Left ventricle myocardium superior (tissue), 1 donor: ENCODE results near the gene PMPCA. TPM values are rescaled to one million over a fixed set of nuclear protein-coding genes. Genes with fewer than 3 reads are reported as not detected.

Experiments used
- ATAC-seq: fragments of 200-7000 bp; cut with Tn5 transposase; one replicate; pipeline ENCODE4 v1.9.1; 2020; ENCODE audit warnings: mild to moderate bottlenecking, moderate library complexity
- DNase-seq: peaks from one replicate; pipeline ENCODE4 v3.0.0-alpha.2; 2020
- intact Hi-C: fragments of 100-400 bp; cut with micrococcal nuclease; formaldehyde crosslinking; loops from one replicate; pipeline ENCODE4 v1.11.0; 2022
- total RNA-seq: library from RNA; stranded (reverse); fragmentation: NEBNext Ultra II Directional; extraction: Animal tissue kit (Norgen Biotek cat#: 25700); gene quantifications from one replicate; pipeline ENCODE4 v1.2.1, GENCODE V29; 2021
- donor health status: DM: no; HTN: yes; CAD: no; lungs with severe emphysema.

Gene PMPCA
- total RNA-seq, 1 donor from 2014 or later, result 77.8 TPM

DNA sequence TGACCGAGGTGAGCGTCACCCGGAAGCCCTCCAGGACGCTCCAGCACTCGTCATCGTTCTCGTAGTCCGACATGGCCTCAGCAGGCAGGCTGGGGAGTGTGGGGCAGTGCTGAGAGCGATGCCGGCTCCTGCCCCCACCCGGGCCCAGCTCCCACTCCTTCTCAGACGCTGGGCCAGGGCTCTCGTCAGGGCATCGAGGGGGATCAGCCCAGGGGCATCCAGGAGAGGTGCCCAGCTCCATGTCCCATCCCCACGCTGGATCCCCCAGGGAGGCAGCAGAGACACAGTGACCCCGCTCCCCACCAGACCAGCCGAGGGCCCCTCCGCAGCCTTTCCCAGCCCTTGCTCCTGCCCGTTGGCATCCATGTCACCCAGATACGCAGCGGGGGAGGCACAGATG, 38.5 kb upstream of the PMPCA start:
- DNase-seq (no peak), ATAC-seq (no peak)
- intact Hi-C loops, result no loop called here

DNA sequence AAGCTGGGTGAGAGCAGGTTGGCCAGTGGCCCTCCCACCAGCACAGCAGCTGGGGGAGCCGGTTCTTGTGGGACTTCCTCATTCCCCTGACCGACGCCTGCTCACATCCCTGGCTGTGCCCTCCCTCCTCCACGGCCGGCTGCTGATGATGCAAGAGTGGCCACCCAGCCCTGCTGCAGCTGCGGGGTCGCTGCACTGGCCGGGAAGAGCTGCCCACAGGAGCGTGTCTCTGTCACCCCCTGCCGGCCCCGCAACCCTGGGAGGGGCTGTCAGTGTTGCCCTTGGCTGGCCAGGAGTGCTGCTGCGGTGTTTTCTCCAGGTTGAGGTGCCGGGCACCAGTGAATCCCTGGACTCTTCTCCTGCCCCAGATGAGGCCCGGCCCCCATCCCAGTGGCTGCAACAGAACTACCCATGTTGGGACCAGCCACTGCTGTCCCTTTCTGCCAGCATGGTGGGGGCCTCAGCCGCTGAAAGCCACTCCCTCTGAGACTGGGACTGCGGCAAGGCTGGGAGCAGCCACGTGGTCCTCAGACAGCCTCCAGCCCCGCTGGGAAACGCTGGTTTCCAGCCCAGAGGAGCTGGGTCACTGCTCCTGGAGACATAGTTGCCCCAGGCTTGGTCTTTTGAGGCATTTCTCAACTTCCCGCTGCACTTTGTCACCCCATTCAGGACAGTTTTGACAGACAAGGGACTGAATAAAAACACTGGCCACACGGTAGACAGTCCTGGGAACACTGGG, 37.7 kb upstream of the PMPCA start:
- ATAC-seq, result peak; percentile 72
- intact Hi-C loops, result no loop called here
- peak; percentile 74 for DNase-seq

DNA sequence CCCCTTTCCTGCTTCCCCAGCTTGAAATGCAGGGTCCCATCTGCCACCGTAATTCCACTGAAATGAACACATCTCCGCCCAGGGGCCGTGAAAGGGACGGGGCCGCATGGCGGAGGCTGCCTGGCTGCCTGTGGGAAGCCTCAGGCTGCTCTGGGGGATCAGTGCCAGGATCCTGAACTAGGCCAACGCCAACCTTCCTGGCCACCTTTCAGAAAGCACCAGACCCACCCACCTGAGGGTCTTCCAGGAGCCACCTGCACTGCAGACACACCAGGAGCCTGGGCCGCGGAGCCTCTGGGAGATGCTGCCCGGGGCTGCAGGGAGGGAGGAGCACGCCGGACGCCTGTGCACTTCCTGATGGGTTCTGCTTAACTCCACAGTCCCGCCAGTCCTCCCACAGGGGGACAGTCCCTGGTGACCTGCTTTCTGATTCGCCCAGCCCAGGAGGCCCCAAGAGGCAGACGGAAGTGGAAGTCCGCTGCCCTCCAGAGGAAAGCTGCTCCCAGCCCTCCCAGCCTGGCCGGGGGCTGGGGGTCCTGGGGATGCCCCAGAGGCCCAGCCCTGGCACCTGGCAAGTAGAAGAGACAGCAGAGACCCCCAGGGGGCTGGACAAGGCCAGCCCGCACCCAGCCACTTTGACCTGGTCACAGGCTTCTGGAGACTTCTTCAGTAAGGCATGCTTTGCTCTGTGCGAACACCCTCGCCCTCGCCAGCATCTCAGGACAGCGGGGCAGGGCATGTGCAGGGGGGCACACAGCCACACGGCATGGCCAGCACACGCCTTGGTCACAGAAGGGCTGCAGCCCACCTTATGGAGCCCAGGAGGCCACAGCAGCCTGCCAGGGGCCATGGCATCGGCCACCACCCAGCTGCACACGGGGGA, 36.9 kb upstream of the PMPCA start, which contains the start of gene CARD9:
CARD9 (minus strand) TSS at position 370 of the 883 bp plus-strand sequence. CDS start 1,591 bp downstream, outside the sequence.
- peak; percentile 53 for ATAC-seq
- peak; percentile 65 for DNase-seq
- intact Hi-C loops, result no loop called here

DNA sequence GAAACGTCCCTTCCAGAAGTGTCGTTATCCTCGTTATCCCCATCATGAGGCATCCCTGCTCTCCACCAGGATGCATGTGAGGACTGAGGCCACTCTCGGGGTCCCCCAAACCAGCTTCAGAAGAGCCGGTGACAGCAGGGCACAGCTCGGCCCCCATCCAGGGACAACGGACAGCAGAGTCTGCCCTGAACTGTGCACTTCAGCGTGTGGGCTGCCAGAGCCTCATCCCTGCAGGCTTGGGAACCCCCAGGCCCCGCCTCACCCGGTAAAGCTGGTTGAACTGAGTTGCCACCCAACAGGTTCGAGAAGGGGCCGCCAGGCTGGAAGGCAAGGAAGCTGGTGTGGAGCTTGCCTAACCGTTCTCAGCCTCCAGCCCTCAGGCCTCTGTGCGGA, 36.3 kb upstream of the PMPCA start:
- intact Hi-C loops, result no loop called here

DNA sequence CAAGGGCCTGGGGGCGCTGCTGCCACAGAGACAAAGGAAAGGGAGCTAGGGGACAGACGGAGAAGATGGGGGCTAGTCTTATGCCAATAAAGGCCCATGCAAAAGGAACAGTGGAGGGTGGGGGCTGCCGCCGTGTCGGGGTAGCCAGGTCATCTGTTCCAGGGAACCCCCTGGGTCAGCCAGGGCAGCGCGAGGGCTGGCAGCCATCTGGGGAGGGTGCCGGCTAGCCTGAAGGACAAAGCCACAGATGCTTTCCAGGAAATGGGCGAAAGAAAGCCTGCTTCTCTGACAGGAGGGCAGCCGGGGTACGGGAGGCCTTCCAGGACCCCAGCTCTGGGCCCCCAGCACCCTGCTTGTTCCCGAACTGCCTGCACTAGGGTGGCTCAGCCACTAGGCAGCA, 35.4 kb upstream of the PMPCA start:
- ATAC-seq, result no peak
- intact Hi-C loops, result no loop called here
- DNase-seq, result no peak

More for the DNA sequence above, 36.3 kb upstream of the PMPCA start:
- ATAC-seq, result no peak
- DNase-seq, result no peak

DNA sequence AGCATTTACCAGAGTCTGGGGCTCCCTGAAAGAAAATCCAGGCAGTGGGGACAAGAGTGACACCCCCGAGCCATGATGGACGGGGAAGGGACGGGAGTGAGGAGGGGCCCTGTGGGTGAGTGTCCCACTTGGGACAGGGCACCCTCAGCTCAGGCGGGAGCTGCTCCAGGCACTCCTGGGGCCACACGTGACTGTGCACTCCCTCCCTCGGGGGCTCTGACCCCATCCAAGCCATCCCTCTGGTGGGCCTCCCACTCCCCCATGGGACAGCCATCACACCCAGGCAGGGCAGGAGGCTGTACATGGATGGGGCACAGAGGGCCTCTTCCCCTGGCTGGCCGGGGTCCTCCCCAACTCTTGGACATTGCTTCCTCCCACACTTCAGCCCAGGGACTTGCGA, 34.0 kb upstream of the PMPCA start:
- intact Hi-C loops, result no loop called here
- DNase-seq, result no peak
- ATAC-seq, result no peak

DNA sequence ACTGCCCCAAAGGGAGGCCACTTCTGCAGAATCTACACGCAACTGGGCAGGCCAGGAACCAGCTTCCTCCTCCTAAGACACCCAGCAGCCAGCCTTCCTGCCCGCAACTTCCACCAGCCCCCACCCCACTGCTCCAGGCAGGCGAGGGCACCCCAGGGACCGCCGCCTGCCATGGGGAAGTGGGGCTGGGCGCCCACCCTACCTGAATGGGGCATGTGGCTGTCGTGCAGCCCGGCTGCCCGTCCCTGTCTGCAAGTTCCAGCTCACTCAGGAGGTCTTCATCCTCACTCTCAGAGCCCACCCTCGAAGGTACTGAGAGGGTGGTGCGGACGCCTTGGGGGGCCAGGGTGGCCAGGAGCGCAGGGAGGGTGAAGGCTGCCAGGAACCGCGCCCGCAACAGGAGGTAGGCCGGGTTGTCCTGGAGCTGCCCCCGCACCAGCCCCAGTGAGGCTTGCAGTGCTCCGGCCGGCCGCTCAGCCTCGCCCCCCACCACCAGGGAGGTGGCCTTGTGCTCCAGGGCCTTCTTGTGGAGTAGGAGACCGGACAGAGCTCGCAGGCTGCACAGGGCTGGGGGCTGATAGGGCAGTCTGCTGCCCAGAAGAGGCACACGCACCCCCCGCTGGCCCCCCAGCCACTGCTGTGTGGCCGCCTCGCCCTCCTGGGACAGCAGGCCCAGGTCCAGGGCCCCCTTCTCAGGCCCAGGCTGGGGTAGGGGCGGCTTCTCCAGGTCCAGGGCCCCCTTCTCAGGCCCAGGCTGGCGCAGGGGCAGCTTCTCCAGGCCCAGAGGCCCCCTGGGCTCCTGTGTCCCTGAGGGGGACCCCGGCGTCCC, 32.9 kb upstream of the PMPCA start:
- intact Hi-C loops, result no loop called here
- no peak for DNase-seq
- no peak for ATAC-seq

DNA sequence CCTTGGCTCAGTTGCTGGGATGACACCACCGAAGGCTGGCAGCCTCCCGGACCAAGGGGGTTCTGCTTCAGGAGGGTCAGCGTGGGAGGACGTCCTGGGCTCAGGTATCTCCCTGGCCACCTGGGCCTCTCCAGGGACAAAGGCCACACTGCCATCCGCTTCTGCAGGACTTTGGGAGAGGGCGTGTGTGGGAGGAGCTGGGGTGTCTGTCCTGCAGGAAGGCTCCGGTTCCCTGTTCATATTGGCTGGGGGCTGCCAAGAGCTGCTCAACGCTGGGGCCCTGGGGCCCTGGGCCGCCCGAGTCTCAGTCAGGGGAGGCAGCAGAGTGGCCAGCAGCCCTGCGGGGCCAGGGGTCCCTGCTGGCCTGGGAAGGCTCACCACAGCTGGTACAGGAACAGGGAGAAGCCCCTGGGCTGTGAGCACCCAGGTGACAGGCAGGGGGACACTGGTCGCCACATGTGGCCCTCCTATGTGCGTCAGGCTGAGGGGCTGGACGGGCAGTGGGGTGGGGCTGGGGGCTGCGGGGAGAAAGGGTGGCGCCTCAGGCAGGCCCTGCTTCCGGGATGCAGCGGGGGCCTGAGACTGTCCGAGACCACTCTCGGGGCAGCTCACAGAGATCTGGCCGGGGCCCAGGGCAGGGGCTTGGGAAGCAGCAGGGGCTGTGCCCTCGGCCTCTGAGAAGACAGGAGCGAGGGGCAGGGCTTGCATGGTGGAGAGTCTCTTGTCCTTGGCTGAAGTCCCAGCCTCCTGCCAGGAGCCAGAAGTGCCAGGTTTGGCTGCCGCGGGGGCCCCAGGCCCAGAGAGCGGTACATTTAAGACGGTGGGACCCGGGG, 32.1 kb upstream of the PMPCA start:
- DNase-seq (peak; percentile 59), ATAC-seq (peak; percentile 34)
- intact Hi-C loops, result no loop called here

DNA sequence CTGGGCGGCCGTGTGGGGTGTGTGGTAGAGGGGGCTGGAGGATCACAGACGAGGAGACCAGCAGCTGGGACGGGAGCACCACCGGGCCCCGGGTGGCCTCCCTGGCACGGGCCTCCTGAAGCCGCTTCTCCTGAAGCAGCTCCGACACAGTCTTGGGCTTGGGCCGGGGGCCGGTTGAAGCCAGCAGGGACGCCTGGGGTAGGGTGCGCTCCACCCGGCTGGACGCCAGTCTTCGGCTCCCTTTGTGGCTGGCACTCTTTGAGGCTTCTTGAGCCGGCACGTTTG, 31.5 kb upstream of the PMPCA start:
- ATAC-seq (no peak), DNase-seq (no peak)
- intact Hi-C loops, result no loop called here

DNA sequence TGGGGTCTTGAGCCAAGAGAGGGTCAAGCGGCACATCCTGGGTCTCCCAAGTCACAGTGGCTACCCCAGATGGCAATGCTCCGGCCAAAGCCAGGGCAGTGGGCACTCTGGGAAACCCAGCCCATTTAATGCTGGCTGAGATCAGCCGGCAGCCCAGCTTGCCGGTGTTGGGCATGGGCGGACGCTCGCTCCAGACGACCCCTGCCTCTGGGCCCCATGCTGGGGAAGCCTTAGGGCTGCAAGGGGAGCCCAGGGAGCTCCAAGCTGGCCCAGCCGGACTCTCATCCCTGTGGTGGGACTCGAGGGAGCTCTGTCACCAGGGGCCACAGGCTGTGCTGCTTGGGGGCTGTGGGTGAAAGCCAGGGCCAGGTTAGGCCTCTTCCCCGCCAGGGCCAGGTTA, 31.1 kb upstream of the PMPCA start:
- no peak for ATAC-seq
- DNase-seq, result no peak
- intact Hi-C loops, result no loop called here

DNA sequence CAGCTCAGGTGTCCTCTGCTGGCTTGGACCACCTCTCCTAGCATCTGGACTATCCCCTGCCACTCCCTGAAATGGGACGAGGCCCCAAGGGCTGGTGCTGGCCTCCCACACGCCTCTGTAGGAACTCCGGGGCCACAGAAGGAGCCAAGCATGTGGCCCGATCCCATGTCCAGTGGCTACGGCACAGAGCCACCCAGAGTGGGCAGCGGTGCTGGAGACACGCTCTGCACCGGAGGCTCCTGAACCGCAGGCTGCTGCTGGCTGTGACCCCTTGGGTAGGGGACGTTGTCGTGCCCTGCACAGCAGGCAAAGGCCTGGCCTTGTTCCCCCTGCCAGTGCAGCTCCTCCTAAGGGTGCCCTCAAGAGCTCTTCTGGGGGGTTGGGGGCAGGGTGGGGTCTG, 30.6 kb upstream of the PMPCA start:
- intact Hi-C loops, result no loop called here
- DNase-seq (no peak), ATAC-seq (no peak)

DNA sequence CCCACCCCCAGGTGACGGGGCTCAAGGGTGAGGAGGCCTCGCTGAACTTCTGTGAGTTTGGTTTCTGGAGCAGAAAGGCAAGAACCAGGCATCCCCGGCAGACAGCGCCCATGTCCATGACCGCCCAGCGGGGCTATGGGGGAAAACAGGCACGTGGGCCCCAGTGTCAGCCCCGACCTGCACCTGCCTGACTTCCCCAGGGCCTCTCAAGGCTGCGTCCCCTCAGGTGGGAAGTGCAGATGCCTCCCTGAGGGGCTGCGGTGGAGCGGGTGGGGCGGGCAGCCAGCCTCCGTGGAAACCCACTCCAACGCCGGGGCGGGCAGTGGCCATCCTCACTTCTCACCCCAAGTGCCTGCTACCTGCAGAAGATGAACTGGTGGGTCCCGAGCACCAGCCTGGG, 30.1 kb upstream of the PMPCA start:
- DNase-seq, result no peak
- intact Hi-C loops, result no loop called here
- ATAC-seq, result no peak

DNA sequence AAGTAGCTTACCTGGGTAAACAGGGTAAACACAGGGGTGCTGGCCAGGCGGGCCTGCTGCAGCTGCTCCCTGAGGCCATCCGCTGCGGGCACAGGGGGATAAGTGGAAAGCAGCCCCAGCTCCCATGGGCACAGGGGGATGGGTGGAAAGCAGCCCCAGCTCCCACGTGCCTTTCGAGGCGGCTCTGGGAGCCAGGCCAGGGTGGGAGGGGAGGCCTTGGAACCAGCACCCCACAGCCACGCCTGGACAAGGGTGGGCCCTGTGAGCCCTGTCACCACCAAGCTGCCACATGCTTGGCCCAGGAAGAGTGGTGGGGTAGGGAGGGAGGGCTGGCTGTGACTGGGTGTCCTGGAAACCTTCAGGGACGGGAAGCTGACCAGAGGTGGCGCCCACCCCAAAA, 29.1 kb upstream of the PMPCA start:
- intact Hi-C loops, result no loop called here
- ATAC-seq (peak; percentile 84), DNase-seq (peak; percentile 80)

DNA sequence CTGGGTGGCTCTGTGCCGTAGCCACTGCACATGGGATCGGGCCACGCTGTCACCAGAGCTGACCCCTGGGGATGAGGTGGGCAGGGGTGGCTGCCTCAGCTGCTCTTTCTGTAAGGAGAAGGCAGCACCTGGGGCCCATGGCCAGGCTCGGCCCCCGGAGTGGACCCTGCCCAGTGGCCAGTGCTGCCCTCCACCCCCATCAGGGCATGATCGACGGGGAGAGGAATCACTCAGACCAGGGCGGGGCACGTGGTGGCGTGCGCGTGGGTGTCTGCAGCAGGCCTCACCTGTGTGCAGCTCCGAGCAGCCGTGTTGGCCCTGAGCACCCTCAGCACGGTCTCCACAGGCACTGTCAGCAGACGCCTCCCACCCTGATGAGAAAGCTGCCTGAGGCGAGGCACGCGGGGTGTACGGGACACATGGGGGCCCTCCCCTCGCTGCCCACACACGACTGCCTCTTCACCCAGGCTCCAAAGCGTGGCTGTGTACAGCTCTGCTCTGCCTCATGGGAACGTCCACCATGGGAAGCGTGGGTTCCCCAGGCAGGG, 28.4 kb upstream of the PMPCA start:
- intact Hi-C loops, result no loop called here
- DNase-seq (no peak), ATAC-seq (no peak)

DNA sequence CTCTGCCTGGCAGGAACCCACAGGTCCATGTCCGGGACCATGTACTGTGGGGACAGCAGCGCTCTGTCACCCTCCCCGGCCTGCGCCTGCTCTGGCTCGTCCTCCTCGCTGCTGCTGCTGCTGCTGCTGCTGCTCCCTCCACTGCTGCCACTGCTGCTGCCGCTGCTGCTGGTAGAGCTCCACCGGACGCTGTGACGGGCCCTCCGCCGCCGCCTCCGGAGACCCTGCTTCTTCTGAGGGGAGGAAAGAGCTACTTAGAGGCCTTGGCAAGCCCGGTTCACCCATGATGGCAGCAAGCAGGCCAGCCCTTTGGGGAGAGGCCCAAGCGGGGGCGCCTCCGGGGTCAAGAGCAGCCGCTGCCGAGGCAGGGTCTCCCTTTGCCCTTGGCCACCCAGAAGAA, 27.0 kb upstream of the PMPCA start:
- DNase-seq (no peak), ATAC-seq (no peak)
- intact Hi-C loops, result no loop called here

DNA sequence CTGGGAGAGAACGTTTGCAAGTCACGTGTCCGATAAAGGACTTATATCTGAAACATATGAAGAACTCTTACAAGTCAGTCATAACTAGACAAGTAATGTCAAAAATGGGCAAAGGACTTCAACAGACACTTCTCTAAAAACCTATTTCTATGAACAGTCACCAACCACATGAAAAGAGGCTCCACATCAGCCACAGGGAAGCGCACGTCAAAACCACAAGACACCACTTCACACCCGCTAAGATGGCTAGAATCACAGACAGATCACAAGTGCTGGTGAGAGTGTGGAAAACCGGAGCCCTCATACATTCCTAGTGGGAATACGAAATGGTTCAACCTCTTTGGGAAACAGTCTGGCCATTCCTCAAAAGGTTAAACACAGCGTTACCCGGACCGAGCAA, 25.4 kb upstream of the PMPCA start:
- intact Hi-C loops, result no loop called here

DNA sequence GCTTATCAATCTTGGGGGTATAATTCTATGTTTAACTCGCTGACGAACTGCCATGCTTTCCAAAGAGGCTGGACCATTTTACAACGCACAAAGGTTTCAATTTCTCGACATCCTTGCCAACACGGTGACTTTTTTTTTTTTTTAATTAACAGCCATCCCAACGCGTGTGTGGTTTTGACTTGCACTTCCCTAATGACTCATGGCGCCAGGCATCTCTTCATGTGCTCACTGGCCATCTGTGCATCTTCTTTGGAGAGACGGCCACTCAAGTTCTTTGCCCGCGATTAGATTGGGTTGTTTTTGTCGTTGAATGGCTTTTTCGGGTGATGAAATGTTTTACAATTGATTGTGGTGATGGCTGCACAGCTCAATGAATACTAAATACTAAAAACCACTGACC, 24.4 kb upstream of the PMPCA start:
- DNase-seq (no peak), ATAC-seq (no peak)
- intact Hi-C loops, result no loop called here

More for the DNA sequence above, 25.4 kb upstream of the PMPCA start:
- DNase-seq (no peak), ATAC-seq (no peak)

DNA sequence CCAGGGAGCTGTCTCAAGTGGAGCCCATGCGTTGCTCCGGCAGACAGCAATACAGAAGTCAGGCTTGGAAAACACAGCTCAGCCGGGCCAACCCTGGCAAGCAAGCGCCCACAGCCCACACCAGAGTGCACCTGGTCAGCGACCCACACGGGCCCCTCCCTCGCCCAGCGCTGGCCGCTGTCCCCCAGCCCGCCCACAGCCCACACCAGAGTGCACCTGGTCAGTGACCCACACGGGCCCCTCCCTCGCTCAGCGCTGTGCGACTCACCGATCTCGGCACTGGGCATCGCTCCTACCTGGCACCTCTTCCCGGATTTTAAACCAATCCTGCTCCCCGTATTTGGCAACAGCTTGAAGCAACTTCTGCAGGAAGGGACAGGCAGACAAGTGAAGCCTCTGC, 23.2 kb upstream of the PMPCA start:
- DNase-seq (no peak), ATAC-seq (no peak)
- intact Hi-C loops, result no loop called here

DNA sequence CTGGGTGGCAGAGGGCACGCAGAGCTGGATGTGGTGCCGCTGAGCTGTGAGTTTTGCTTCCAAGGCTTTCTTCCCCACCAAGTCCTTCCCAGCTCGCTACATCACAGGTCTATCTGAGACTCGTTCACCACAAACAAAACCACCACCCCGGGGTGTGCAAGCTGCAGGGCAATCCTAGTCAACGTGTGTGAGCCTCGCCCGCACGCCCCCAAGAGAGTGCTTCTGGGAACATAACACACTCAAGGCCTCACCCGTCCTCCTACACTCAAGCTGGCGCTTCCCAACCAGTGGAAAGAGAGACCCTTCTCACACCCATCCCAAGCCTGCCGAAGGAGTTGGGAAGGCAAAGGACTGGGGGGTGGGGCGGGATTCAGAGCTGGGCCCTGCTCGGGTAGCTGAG, 21.1 kb upstream of the PMPCA start:
- DNase-seq (no peak), ATAC-seq (no peak)
- intact Hi-C loops, result no loop called here
